HG03135 (cell line): ENCODE data around the gene KATNB1.
"Not testable (repeated sequence)": the region's sequence is repeated elsewhere in the genome, so short reads cannot be mapped to it uniquely, and the experiment has no call there.

Experiments
- ATAC-seq: cut with Tn5 transposase; IDR thresholded peaks from one replicate; pipeline ENCODE4 v1.9.1; 2021; ENCODE audit warnings: mild to moderate bottlenecking, moderate library complexity; ENCODE audit not compliant: unreplicated experiment

Gene KATNB1

GRCh38 chr16:57742543-57742942 is 7.0 kb downstream of the KATNB1 start:
- ATAC-seq, result no peak

- no peak for ATAC-seq
These were observed 7.9 kb downstream of the KATNB1 start for GRCh38 chr16:57743458-57743857.

DNA sequence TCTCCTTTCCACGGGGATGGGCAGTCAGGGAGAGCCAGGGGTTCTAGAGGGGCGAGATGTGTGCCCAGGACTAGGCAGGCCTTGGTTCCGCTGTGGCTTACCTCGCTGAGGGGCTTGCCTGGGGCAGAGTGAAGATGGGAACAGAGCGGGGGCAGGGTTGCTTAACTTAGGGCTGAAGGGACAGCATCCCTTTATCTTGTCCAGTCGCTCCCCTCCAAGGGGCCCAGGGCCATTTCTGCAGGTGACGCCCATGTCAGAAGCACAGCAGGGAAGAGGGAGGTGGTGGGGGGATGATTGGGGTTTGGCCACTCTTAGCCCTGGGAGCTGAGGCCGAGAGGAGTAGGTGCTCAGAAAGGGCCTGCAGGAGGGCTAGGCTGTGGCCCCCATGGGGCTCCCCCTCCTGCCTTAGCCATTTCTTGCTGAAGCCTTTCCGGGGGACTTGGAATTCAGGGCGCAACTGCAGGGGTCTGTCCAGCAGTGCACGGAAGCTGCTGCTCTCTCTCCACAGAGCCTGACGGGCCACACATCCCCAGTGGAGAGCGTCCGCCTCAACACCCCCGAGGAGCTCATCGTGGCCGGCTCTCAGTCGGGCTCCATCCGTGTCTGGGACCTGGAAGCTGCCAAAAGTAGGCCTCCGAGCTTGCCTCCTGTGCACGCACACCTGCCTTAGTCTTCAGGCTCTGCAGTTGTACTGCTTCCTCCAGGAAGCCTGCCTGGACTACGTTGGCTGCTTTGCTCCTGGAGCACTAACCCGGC is 8.5 kb downstream of the KATNB1 start:
- no peak for ATAC-seq

DNA sequence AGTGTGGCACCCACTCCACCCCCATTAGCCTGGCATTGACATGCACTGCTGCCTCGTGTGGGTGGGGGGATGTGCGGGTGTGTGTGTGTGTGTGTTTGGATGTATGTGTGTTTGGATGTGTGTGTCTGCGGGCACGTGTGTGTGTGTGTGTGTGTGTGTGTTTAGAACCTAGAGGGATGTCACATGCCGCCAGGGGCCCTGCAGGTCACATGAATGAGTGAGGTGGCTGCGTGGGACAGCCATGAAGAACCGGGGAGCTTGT is 9.0 kb downstream of the KATNB1 start:
- no peak for ATAC-seq

DNA sequence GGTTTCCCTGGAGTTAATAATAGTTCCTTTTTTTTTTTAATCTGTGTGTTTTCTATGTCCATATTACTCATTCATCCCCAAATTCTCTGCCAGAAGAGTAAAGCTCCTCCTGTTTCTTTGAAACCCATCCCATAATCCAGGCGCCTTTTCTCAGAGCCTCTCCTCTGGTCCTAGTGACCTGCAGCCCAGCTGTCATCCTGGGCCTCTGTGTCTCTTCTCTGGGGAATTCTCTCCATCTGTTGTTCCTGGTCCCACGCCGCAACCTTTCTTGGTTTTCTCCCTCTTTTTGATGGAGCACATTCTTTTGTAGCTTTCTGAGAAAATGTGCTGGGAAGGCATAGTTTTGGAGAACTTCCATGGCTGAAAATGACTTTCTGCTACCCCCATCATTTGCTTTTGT is 10.2 kb downstream of the KATNB1 start:
- no peak for ATAC-seq

DNA sequence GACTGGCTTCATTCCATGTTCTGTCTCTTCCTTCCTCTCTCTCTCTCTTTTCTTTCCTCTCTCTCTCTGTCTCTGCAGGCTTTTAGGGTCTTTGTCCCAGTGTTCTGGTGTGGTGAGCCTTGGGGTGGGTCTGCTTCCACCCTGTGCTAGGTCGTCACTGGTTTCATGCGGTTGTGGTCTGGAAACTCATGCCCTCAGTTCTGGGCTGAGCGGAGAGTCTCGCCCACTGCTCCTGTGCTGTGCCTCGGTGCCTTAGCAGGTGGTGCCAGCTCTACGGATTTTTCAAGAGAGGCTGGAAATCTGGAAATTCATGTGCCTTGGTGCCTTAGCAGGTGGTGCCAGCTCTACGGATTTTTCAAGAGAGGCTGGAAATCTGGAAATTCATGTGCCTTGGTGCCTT is 10.7 kb downstream of the KATNB1 start:
- ATAC-seq, result not testable (repeated sequence)

GRCh38 chr16:57747091-57747490 is 11.5 kb downstream of the KATNB1 start:
- no peak for ATAC-seq

GRCh38 chr16:57747496-57747895 is 11.9 kb downstream of the KATNB1 start:
- ATAC-seq, result no peak

- no peak for ATAC-seq
These were observed 12.4 kb downstream of the KATNB1 start for GRCh38 chr16:57747996-57748395.

- no peak for ATAC-seq
These were observed 13.0 kb downstream of the KATNB1 start for GRCh38 chr16:57748596-57748995.

- no peak for ATAC-seq
These were observed 13.6 kb downstream of the KATNB1 start for GRCh38 chr16:57749101-57749692.

DNA sequence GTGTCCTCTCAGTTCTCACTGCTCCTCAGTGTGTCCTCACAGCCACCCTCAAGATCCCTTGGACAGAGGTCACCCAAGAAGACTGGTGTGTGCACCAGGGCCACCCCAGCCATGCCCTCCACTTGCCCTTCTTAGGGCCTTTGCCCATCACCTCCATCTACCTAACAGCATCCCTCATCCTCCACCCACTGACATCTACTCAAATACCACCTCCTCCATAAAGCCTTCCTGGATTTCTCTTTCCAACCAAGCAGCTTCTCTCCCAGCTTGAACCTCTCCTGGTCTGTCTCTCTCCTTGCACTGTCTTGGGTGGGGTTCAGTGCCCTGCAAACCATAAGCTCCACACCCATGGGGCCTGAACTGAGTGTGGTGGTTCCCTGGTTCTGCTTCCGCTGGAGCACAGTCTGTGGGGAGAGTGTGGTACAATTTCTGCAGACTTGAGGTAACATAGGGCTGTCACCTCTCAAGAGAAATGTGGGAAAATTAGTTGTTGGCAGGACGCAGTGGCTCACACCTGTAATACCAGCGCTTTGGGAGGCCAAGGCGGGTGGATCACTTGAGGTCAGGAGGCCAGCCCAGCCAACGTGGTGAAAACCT is 14.4 kb downstream of the KATNB1 start:
- ATAC-seq, result no peak

- ATAC-seq, result no peak
These were observed 15.4 kb downstream of the KATNB1 start for GRCh38 chr16:57750796-57751538.

- ATAC-seq, result no peak
These were observed 16.1 kb downstream of the KATNB1 start for GRCh38 chr16:57751539-57752202.

DNA sequence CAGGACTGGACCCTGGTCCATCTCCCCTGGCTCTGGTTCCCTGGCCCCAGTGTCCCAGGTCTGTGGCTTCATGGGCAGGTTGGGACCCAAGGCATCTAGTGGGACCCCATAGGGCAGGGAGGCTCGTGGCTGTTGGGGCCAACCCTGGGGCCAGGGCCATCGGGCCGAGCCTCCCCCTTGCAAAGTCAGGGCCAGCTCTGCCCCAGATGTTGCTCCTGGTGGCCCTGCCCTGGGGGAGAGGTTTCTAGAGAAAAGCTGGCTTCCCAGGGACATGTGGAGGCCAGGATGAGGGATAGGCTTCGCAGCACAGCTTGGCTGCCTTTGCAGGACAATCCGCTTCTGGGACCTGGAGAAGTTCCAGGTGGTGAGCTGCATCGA is 16.6 kb downstream of the KATNB1 start:
- no peak for ATAC-seq

DNA sequence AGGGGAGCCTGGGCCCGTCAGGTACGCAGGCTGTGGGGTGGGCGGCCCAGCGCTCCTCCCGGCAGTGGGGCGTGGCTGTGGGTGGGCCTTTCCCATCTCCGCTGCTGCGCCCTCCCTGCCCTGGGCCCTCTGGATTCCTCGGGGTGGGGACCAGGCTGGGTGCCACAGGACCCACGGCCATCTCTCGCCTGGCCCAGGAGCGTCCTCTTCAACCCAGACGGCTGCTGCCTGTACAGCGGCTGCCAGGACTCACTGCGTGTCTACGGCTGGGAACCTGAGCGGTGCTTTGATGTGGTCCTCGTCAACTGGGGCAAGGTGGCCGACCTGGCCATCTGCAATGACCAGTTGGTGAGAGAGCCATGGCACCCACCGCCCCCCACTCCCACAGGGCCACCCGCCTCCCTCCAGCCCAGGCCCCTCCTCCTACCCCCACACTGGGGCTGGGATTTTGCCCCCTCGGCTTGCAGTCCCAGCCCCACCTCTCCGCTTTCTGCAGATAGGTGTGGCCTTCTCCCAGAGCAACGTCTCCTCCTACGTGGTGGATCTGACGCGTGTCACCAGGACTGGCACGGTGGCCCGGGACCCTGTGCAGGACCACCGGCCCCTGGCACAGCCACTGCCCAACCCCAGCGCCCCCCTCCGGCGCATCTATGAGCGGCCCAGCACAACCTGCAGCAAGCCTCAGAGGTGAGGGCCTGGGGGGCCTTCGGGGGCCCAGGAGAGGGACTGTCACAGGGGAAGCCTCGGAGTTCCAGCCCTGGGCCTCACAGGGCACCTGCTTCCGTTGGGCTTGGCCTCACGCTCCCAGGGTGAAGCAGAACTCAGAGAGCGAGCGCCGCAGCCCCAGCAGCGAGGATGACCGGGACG is 17.2 kb downstream of the KATNB1 start:
- ATAC-seq, result no peak

- no peak for ATAC-seq
These were observed 18.1 kb downstream of the KATNB1 start for GRCh38 chr16:57753448-57754353.

GRCh38 chr16:57754354-57755060 is 18.9 kb downstream of the KATNB1 start:
- ATAC-seq, result no peak
